SW480 (cell line): ENCODE data around the gene CCDC77.

Source experiments
- DNase-seq: peaks from one replicate; pipeline ENCODE4 v3.0.0-alpha.2; 2016; ENCODE audit warnings: low spot score

CCDC77 gene

DNA sequence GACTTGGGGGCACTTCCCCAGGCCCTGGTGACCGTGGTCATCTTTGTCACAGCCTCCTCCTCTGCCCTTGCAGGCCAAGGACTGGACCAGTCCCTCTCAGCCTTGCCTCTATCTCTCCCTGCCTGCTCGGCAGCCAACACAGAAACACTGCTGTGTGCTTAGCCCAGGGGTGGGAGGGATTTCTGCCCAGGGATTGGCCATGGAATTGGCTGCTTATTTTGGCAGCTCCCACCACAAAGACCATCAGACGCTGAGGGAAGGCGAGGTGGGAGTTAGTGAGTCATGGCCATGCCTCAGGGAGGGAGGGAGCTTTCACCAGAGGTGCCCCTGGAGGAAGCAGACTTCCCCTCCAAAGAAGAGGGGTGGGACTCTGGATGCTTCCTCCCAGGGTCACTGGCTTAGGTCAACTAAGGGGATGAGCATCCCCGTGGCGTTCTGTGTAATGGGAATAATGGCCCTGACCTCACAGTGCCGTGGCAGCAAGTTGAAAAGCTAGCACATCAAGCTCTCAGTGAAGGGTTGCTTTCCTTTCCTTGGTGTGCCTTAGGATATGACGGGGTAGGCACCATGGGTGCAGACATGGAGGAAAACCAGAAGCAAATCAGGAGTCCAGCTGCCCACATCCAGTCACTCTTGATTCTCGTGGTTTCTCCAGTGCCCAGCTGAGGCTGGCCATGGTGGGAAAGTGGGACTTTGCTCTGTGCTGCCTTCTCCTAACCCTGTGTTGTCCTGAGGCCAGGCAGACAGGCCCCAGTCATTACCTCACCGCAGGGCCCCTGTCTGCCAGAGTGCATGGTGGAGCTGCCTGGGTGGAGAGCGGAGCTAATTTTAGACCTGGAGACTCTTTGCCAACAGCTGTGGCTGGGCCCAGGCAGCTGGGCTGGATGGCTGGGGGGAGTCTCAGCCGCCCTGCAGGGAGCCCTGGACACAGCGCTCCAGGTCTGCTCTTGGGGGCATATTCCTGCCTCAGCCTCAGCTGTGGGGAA is 79.7 kb downstream of the CCDC77 start:
- DNase-seq: no peak

DNA sequence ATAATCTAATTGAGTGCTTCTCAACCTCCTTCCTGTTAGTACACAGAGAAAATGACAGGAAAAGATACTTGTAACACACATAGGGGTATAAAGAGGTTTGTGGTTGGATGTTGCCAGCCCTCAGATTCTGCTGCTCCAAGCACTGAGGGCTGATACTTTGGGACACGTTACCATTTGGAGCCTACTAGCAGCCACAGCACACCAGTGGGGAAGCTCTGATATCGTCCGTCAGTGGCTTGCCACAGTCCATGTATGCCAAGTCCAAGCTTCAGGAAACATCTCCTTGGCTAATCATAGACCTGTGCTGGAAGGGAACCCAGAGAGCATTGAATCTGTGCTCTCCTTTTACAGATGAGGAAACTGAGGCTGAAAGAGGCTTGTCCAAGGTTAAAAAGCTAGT is 80.6 kb downstream of the CCDC77 start:
- no peak for DNase-seq

DNA sequence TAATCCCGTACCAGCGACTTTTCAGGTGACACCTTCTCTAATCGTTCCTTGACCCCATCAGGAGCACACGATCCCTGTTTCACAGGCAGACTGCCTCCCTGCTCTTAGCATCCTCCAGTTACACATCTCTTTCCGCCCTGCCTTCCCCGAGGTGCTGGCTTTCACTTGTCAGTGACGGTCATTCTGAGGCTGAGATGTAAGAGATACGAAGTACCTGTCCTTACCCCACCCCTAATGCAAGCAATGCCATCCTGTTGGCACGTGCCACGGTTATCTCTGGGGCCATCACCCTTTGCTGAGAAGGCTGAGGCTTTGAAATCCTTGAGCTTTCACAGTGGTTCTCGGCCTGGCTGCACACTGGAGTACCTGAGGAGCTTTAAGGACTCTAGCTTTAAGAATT is 82.7 kb downstream of the CCDC77 start:
- DNase-seq: no peak

DNA sequence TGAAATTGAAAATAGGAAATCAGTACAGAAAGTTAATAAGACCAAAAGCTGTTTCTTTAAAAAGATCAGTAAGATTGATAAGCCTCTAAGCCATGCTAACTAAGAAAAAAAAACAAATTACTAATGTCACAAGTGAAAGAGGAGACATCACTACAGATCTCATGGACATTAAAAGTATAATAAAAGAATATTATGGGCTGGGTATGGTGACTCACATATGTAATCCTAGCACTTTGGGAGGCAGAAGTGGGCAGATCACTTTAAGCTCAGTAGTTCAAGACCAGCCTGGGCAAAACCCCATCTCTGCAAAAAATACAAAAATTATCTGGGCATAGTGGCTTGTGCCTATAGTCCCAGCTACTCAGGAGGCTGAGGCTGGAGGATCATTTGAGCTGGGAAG is 88.8 kb downstream of the CCDC77 start:
- no peak for DNase-seq
